ENCODE results near the gene ZC3H18. TPM values are rescaled to one million over a fixed set of nuclear protein-coding genes. Genes with fewer than 3 reads are reported as not detected.

Gene ZC3H18
- total and polyA plus RNA-seq, 2 experiments from 2014 or later: 30.0 to 40.7 TPM

GRCh38 chr16:88599092-88599733 lies 29.0 kb downstream of the ZC3H18 start:
- peaks cover 27% of the 10 kb centered on the region; the same call in 1 of the 2 replicates for H3K79me2 ChIP-seq (replicated peaks; ENCODE audit: insufficient read depth)
- H3K9me3 Mint-ChIP-seq: no peaks in the 10 kb centered on the region
- H3K4me2 ChIP-seq: no peak overlapping the region
- H3K27ac Mint-ChIP-seq: peak overlapping the region; percentile 46; the same call in 1 of the 2 replicates
- H4K20me1 ChIP-seq (replicated peaks; ENCODE audit: insufficient read depth): peaks cover 29% of the 10 kb centered on the region; the same call in 1 of the 2 replicates
- no peak overlapping the region for H2AFZ ChIP-seq
- no peak overlapping the region for H3K27ac ChIP-seq (ENCODE audit: low read depth)
- H3K9me2 ChIP-seq (ENCODE audit: insufficient read depth): no peaks in the 10 kb centered on the region
- H3F3A ChIP-seq (replicated peaks; ENCODE audit: low read depth): peaks cover 4% of the 10 kb centered on the region; the same call in 1 of the 2 replicates
- H3K4me3 Mint-ChIP-seq: no peak overlapping the region; the same call in 2 of the 3 replicates
- H3K4me1 ChIP-seq (ENCODE audit: insufficient read depth): no peaks in the 10 kb centered on the region
- H3K4me1 Mint-ChIP-seq: peaks cover 25% of the 10 kb centered on the region
- no peaks in the 10 kb centered on the region for H3K27me3 ChIP-seq (ENCODE audit: insufficient read depth)
- no peak overlapping the region for H3K4me3 ChIP-seq
- no peak for DNase-seq (ENCODE audit: low spot score)
- H3K27me3 Mint-ChIP-seq (ENCODE audit: insufficient read depth, low read depth, poor library complexity): peaks cover 5% of the 10 kb centered on the region
- peaks cover 29% of the 10 kb centered on the region for H3K36me3 ChIP-seq (ENCODE audit: insufficient read depth)
- H3K36me3 Mint-ChIP-seq (ENCODE audit: low read depth): peaks cover 51% of the 10 kb centered on the region
- TF ChIP-seq ZNF114 (CRISPR knock-in tag; IDR thresholded peaks at IDR 0.05) (no peak), JUNB (IDR thresholded peaks at IDR 0.05; ENCODE audit: unreplicated experiment) (no peak)
- ATAC-seq: no peak

GRCh38 chr16:88599825-88600538 lies 29.8 kb downstream of the ZC3H18 start:
- Histone ChIP-seq H3K4me3 (no peak overlapping the region), H2AFZ (no peak overlapping the region), H3K4me2 (no peak overlapping the region), H3K4me1 (ENCODE audit: insufficient read depth) (no peaks in the 10 kb centered on the region), H3K9me2 (ENCODE audit: insufficient read depth) (no peaks in the 10 kb centered on the region), H3K79me2 (replicated peaks; ENCODE audit: insufficient read depth) (peaks cover 21% of the 10 kb centered on the region; the same call in 1 of the 2 replicates), H3K36me3 (ENCODE audit: insufficient read depth) (peaks cover 30% of the 10 kb centered on the region), H3K27me3 (ENCODE audit: insufficient read depth) (no peaks in the 10 kb centered on the region), H3F3A (replicated peaks; ENCODE audit: low read depth) (peaks cover 4% of the 10 kb centered on the region; the same call in 1 of the 2 replicates), H3K27ac (ENCODE audit: low read depth) (no peak overlapping the region), H4K20me1 (replicated peaks; ENCODE audit: insufficient read depth) (peaks cover 21% of the 10 kb centered on the region; the same call in 1 of the 2 replicates)
- H3K4me1 Mint-ChIP-seq: peaks cover 25% of the 10 kb centered on the region
- no peak overlapping the region for H3K27ac Mint-ChIP-seq
- no peaks in the 10 kb centered on the region for H3K9me3 Mint-ChIP-seq
- ATAC-seq (no peak), DNase-seq (ENCODE audit: low spot score) (no peak)
- peaks cover 51% of the 10 kb centered on the region for H3K36me3 Mint-ChIP-seq (ENCODE audit: low read depth)
- no peak overlapping the region; the same call in 2 of the 3 replicates for H3K4me3 Mint-ChIP-seq
- H3K27me3 Mint-ChIP-seq (ENCODE audit: insufficient read depth, low read depth, poor library complexity): peaks cover 5% of the 10 kb centered on the region
- TF ChIP-seq EZH2 (IDR thresholded peaks at IDR 0.05; ENCODE audit: low read depth, unreplicated experiment) (no peak), JUNB (IDR thresholded peaks at IDR 0.05; ENCODE audit: unreplicated experiment) (no peak), EZH2phosphoT487 (IDR thresholded peaks at IDR 0.05; ENCODE audit: unreplicated experiment) (no peak), NANOG (IDR thresholded peaks at IDR 0.05; ENCODE audit: borderline replicate concordance) (no peak), POLR2AphosphoS5 (IDR thresholded peaks at IDR 0.05; ENCODE audit: low read depth) (no peak), CREB1 (CRISPR knock-in tag; IDR thresholded peaks at IDR 0.05; ENCODE audit: low read depth) (no peak), ZNF331 (CRISPR knock-in tag; IDR thresholded peaks at IDR 0.05; ENCODE audit: low read depth) (no peak), CTCF (conservative IDR thresholded peaks at IDR 0.05; ENCODE audit: low read depth in 2 of 2) (no peak), STAT1 (IDR thresholded peaks at IDR 0.05; ENCODE audit: unreplicated experiment) (no peak), ZNF114 (CRISPR knock-in tag; IDR thresholded peaks at IDR 0.05) (no peak)
- TF ChIP-seq, protein P1, sequence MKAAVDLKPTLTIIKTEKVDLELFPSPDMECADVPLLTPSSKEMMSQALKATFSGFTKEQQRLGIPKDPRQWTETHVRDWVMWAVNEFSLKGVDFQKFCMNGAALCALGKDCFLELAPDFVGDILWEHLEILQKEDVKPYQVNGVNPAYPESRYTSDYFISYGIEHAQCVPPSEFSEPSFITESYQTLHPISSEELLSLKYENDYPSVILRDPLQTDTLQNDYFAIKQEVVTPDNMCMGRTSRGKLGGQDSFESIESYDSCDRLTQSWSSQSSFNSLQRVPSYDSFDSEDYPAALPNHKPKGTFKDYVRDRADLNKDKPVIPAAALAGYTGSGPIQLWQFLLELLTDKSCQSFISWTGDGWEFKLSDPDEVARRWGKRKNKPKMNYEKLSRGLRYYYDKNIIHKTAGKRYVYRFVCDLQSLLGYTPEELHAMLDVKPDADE (IDR thresholded peaks at IDR 0.05): no peak
